Activated CD4-positive, CD25-positive, alpha-beta regulatory T cell (primary cell): Measurements from ENCODE around the gene MIPOL1.
"Not testable (repeated sequence)": the region's sequence is repeated elsewhere in the genome, so short reads cannot be mapped to it uniquely, and the experiment has no call there.

Source experiments
- DNase-seq, 4 experiments: peaks; one replicate each; lab custom pipeline; 2025; lab: John Stamatoyannopoulos, UW

The MIPOL1 gene

GRCh38 chr14:37462426-37462825 lies 264.7 kb downstream of the MIPOL1 start:
- DNase-seq: not testable (repeated sequence)

- DNase-seq: no peak
Measured at GRCh38 chr14:37464192-37464858, 266.6 kb downstream of the MIPOL1 start.

GRCh38 chr14:37466003-37466622 lies 268.4 kb downstream of the MIPOL1 start:
- DNase-seq: no peak

- no peak for DNase-seq
Measured at GRCh38 chr14:37466623-37467088, 268.9 kb downstream of the MIPOL1 start.

GRCh38 chr14:37469650-37470049 lies 271.9 kb downstream of the MIPOL1 start:
- no peak for DNase-seq

GRCh38 chr14:37470251-37470650 lies 272.5 kb downstream of the MIPOL1 start:
- DNase-seq: no peak

- DNase-seq: no peak
Measured at GRCh38 chr14:37472906-37473305, 275.2 kb downstream of the MIPOL1 start.

GRCh38 chr14:37474191-37474590 lies 276.5 kb downstream of the MIPOL1 start:
- no peak for DNase-seq

- no peak for DNase-seq
Measured at GRCh38 chr14:37480446-37481290, 282.9 kb downstream of the MIPOL1 start.

GRCh38 chr14:37482428-37482827 lies 284.7 kb downstream of the MIPOL1 start:
- DNase-seq: no peak

- DNase-seq: no peak
Measured at GRCh38 chr14:37483672-37484071, 285.9 kb downstream of the MIPOL1 start.

- DNase-seq: no peak
Measured at GRCh38 chr14:37490607-37491006, 292.9 kb downstream of the MIPOL1 start.

- DNase-seq: no peak
Measured at GRCh38 chr14:37491076-37491475, 293.3 kb downstream of the MIPOL1 start.

- no peak for DNase-seq
Measured at GRCh38 chr14:37493606-37494005, 295.9 kb downstream of the MIPOL1 start.

- DNase-seq: no peak
Measured at GRCh38 chr14:37497422-37497821, 299.7 kb downstream of the MIPOL1 start.

- no peak for DNase-seq
Measured at GRCh38 chr14:37501877-37502276, 304.1 kb downstream of the MIPOL1 start.

- DNase-seq: no peak
Measured at GRCh38 chr14:37508503-37508902, 310.8 kb downstream of the MIPOL1 start.

GRCh38 chr14:37512173-37512572 lies 314.4 kb downstream of the MIPOL1 start:
- no peak for DNase-seq

GRCh38 chr14:37515771-37516170 lies 318.0 kb downstream of the MIPOL1 start:
- DNase-seq: no peak

GRCh38 chr14:37526994-37527393 lies 329.3 kb downstream of the MIPOL1 start:
- DNase-seq: no peak

GRCh38 chr14:37539992-37540391 lies 342.3 kb downstream of the MIPOL1 start:
- no peak for DNase-seq

GRCh38 chr14:37544407-37544806 lies 346.7 kb downstream of the MIPOL1 start:
- DNase-seq: no peak

- DNase-seq: no peak
Measured at GRCh38 chr14:37545174-37545573, 347.4 kb downstream of the MIPOL1 start.
